Astrocyte of the cerebellum (primary cell): ENCODE data around the gene MCM3AP.

Source experiments
- DNase-seq: peaks from one replicate; pipeline ENCODE4 v3.0.0-alpha.2; 2011; ENCODE audit warnings: low read depth
- H3K4me3 ChIP-seq: 2 replicates; pipeline ENCODE4 v1.5.1; 2011; ENCODE audit warnings: mild to moderate bottlenecking, low read depth, low read length, moderate library complexity
- CTCF ChIP-seq: IDR thresholded peaks from 2 replicates; pipeline ENCODE4 v1.5.1; 2012; ENCODE audit warnings: low read length, low read depth, moderate library complexity, mild to moderate bottlenecking; ENCODE audit errors: missing control alignments
- in situ Hi-C: cut with HindIII; loops from 2 replicates; pipeline ENCODE4 v1.10.0; 2017; ENCODE audit warnings: low sequenced_read_pairs

Gene MCM3AP

GRCh38 chr21:46199436-46200373 is 85.7 kb downstream of the MCM3AP start:
- TF ChIP-seq CTCF, result no peak
- no peak for DNase-seq
- in situ Hi-C loops, result no loop called here
- no peak overlapping the region for H3K4me3 ChIP-seq

GRCh38 chr21:46196733-46197132 is 88.7 kb downstream of the MCM3AP start:
- no peak overlapping the region for H3K4me3 ChIP-seq
- no peak for DNase-seq
- in situ Hi-C loops, result no loop called here
- TF ChIP-seq CTCF, result no peak

GRCh38 chr21:46195595-46196195 is 89.7 kb downstream of the MCM3AP start:
- H3K4me3 ChIP-seq, result no peak overlapping the region
- DNase-seq, result no peak
- TF ChIP-seq CTCF, result no peak
- in situ Hi-C loops, result no loop called here

GRCh38 chr21:46194374-46195334 is 90.8 kb downstream of the MCM3AP start:
- H3K4me3 ChIP-seq, result no peak overlapping the region
- in situ Hi-C loops, result no loop called here
- no peak for TF ChIP-seq CTCF
- no peak for DNase-seq

GRCh38 chr21:46193829-46194373 is 91.5 kb downstream of the MCM3AP start:
- in situ Hi-C loops, result no loop called here
- TF ChIP-seq CTCF, result no peak
- no peak overlapping the region for H3K4me3 ChIP-seq
- DNase-seq, result no peak
